Measurements from ENCODE around the gene PHF20. TPM values are rescaled to one million over a fixed set of nuclear protein-coding genes. Genes with fewer than 3 reads are reported as not detected.
"Not testable (repeated sequence)": the region's sequence is repeated elsewhere in the genome, so short reads cannot be mapped to it uniquely, and the experiment has no call there.

The PHF20 gene
- total RNA-seq, 1 donor from 2014 or later: 40.1 TPM

GRCh38 chr20:35947907-35948306 is 176.1 kb downstream of the PHF20 start:
- H3K27me3 Mint-ChIP-seq (ENCODE audit: low read depth, unreplicated experiment): no peaks in the 10 kb centered on the region
- no peak overlapping the region for H3K4me3 ChIP-seq (ENCODE audit: insufficient read depth, low read depth, low read length)
- peaks cover 7% of the 10 kb centered on the region for H3K4me1 Mint-ChIP-seq (ENCODE audit: low read depth, unreplicated experiment)
- H3K27ac ChIP-seq (ENCODE audit: low read depth, low read length): no peak overlapping the region
- H3K27ac Mint-ChIP-seq (ENCODE audit: unreplicated experiment): no peak overlapping the region
- DNase-seq (ENCODE audit: low read depth) (no peak), FAIRE-seq (no peak)
- no peak overlapping the region for H3K9ac ChIP-seq (ENCODE audit: low read length)
- no peak overlapping the region for H3K4me2 ChIP-seq (ENCODE audit: low read length)
- H3K36me3 Mint-ChIP-seq (ENCODE audit: low read depth, unreplicated experiment): peaks cover 12% of the 10 kb centered on the region
- no peaks in the 10 kb centered on the region for H3K9me3 Mint-ChIP-seq (ENCODE audit: unreplicated experiment)
- peaks cover 13% of the 10 kb centered on the region for H3K36me3 ChIP-seq (ENCODE audit: insufficient read depth, low read length)
- H2AFZ ChIP-seq (ENCODE audit: low read depth, low read length): no peak overlapping the region
- peaks cover 13% of the 10 kb centered on the region for H3K79me2 ChIP-seq (ENCODE audit: insufficient read depth, low read length)
- TF ChIP-seq CTCF (IDR thresholded peaks at IDR 0.05; ENCODE audit: insufficient read depth, low read depth, low read length): no peak
- no peak for TF ChIP-seq EZH2 (IDR thresholded peaks at IDR 0.05; ENCODE audit: insufficient read depth, low read length)
- H3K27me3 ChIP-seq (ENCODE audit: insufficient read depth, low read length): no peaks in the 10 kb centered on the region
- peaks cover 7% of the 10 kb centered on the region for H3K4me1 ChIP-seq (ENCODE audit: insufficient read depth, low read length)
- H3K9me3 ChIP-seq (ENCODE audit: insufficient read depth, low read depth, low read length): no peaks in the 10 kb centered on the region
- no peak overlapping the region for H3K4me3 Mint-ChIP-seq (ENCODE audit: unreplicated experiment)
- peaks cover 15% of the 10 kb centered on the region for H4K20me1 ChIP-seq (ENCODE audit: insufficient read depth, low read length)

GRCh38 chr20:35950093-35950492 is 178.3 kb downstream of the PHF20 start:
- Histone ChIP-seq H3K4me1 (ENCODE audit: insufficient read depth, low read length) (peaks cover 11% of the 10 kb centered on the region), H3K4me2 (ENCODE audit: low read length) (no peak overlapping the region), H3K27me3 (ENCODE audit: insufficient read depth, low read length) (no peaks in the 10 kb centered on the region), H3K9ac (ENCODE audit: low read length) (no peak overlapping the region), H2AFZ (ENCODE audit: low read depth, low read length) (no peak overlapping the region), H3K27ac (ENCODE audit: low read depth, low read length) (no peak overlapping the region), H3K79me2 (ENCODE audit: insufficient read depth, low read length) (peaks cover 23% of the 10 kb centered on the region), H4K20me1 (ENCODE audit: insufficient read depth, low read length) (peaks cover 22% of the 10 kb centered on the region), H3K9me3 (ENCODE audit: insufficient read depth, low read depth, low read length) (no peaks in the 10 kb centered on the region), H3K36me3 (ENCODE audit: insufficient read depth, low read length) (peaks cover 7% of the 10 kb centered on the region), H3K4me3 (ENCODE audit: insufficient read depth, low read depth, low read length) (no peak overlapping the region)
- no peak for FAIRE-seq
- H3K36me3 Mint-ChIP-seq (ENCODE audit: low read depth, unreplicated experiment): peaks cover 7% of the 10 kb centered on the region
- H3K9me3 Mint-ChIP-seq (ENCODE audit: unreplicated experiment): no peaks in the 10 kb centered on the region
- H3K4me3 Mint-ChIP-seq (ENCODE audit: unreplicated experiment): no peak overlapping the region
- no peaks in the 10 kb centered on the region for H3K27me3 Mint-ChIP-seq (ENCODE audit: low read depth, unreplicated experiment)
- TF ChIP-seq CTCF (IDR thresholded peaks at IDR 0.05; ENCODE audit: insufficient read depth, low read depth, low read length) (no peak), EZH2 (IDR thresholded peaks at IDR 0.05; ENCODE audit: insufficient read depth, low read length) (no peak)
- peaks cover 7% of the 10 kb centered on the region for H3K4me1 Mint-ChIP-seq (ENCODE audit: low read depth, unreplicated experiment)
- no peak overlapping the region for H3K27ac Mint-ChIP-seq (ENCODE audit: unreplicated experiment)
- DNase-seq (ENCODE audit: low read depth): no peak

- H3K36me3 Mint-ChIP-seq (ENCODE audit: low read depth, unreplicated experiment); H3K4me1 Mint-ChIP-seq (ENCODE audit: low read depth, unreplicated experiment); H3K27me3 Mint-ChIP-seq (ENCODE audit: low read depth, unreplicated experiment); H3K9me3 Mint-ChIP-seq (ENCODE audit: unreplicated experiment); DNase-seq (ENCODE audit: low read depth); H2AFZ ChIP-seq (ENCODE audit: low read depth, low read length); H3K27ac ChIP-seq (ENCODE audit: low read depth, low read length); H3K36me3 ChIP-seq (ENCODE audit: insufficient read depth, low read length); H3K9me3 ChIP-seq (ENCODE audit: insufficient read depth, low read depth, low read length); FAIRE-seq; H3K27me3 ChIP-seq (ENCODE audit: insufficient read depth, low read length); H3K4me3 ChIP-seq (ENCODE audit: insufficient read depth, low read depth, low read length); H3K9ac ChIP-seq (ENCODE audit: low read length): not testable (repeated sequence)
- Histone ChIP-seq H3K79me2 (ENCODE audit: insufficient read depth, low read length) (peaks cover 23% of the 10 kb centered on the region), H3K4me1 (ENCODE audit: insufficient read depth, low read length) (peaks cover 11% of the 10 kb centered on the region), H4K20me1 (ENCODE audit: insufficient read depth, low read length) (peaks cover 22% of the 10 kb centered on the region), H3K4me2 (ENCODE audit: low read length) (peak overlapping the region; percentile 92)
- Mint-ChIP-seq H3K4me3 (ENCODE audit: unreplicated experiment) (peak overlapping the region; percentile 98), H3K27ac (ENCODE audit: unreplicated experiment) (peak overlapping the region; percentile 93)
Measured at GRCh38 chr20:35952080-35952479, 180.3 kb downstream of the PHF20 start.

All from astrocyte (in vitro differentiated cells and primary cell).